ENCODE results near the gene DAND5. TPM values are rescaled to one million over a fixed set of nuclear protein-coding genes. Genes with fewer than 3 reads are reported as not detected.

Gene DAND5
- polyA plus RNA-seq, 1 donor (not counting 4 experiments of a cell fraction or from before 2014, with no cell fraction given), result not detected

DNA sequence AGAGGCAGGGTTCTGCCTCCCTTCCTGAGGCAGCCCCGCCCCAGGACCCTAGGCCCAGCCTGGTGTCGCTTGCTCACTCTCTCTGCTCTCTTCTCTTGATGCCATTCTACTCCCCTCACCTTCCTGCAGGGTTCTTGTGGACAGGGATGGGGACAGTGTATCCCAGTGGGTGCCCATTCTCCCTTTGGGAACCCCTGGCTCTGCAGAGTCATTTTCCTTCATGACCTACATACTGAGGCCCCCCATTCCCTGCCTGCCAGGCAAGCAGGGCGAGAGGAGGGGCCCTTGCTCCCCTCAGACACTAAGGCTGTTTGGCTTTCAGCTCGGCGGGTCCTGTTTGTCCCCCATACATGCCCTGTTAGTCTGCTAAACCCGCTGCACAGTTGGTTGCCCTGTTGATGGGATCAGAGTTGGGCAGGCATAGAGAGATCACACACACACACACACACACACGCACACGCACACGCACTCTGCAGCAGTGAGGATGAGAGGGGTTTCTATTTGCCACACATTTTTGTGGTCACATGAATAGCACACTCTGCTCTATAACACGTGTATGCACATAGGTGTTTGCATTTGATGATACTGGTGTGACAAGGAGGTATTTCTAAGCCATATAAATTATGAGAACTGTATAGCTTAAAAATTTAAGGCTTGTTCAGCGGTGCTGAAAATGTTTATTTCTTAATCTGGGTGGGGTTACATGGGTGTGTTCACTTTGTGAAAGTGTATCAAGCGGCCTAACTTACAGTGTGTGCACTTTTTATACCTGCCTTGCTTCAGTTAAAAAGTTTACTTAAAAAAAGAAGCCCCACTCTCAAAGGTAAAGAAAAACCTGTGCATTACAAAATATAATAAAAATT lies 46.2 kb downstream of the DAND5 start:
- DNase-seq (ENCODE audit: low read depth, low spot score), result no peak
- H3K9ac ChIP-seq (ENCODE audit: control insufficient read depth, extremely low read depth, insufficient read depth, low read length), result peak overlapping the region; percentile 92
- no peaks in the 10 kb centered on the region for H3K9me1 ChIP-seq (ENCODE audit: control insufficient read depth, extremely low read depth, insufficient read depth, low read length)
- peaks cover 7% of the 10 kb centered on the region for H3K27me3 ChIP-seq (ENCODE audit: control insufficient read depth, extremely low read depth, insufficient read depth, low read length)
- no peak overlapping the region for H2AFZ ChIP-seq (ENCODE audit: control insufficient read depth, low read length)
- FAIRE-seq, result peak; percentile 78
- TF ChIP-seq CTCF (optimal IDR thresholded peaks at IDR 0.05 in 1 of 3, IDR thresholded peaks at IDR 0.05 in 1 of 3, conservative IDR thresholded peaks at IDR 0.05 in 1 of 3; ENCODE audit: extremely low read depth in 1 of 3, insufficient read depth in 2 of 3, low read length in 3 of 3) (no peak), EZH2 (IDR thresholded peaks at IDR 0.05; ENCODE audit: low read length) (no peak)
- no peaks in the 10 kb centered on the region for H3K36me3 ChIP-seq (ENCODE audit: control insufficient read depth in 2 of 2, extremely low read depth in 1 of 2, insufficient read depth in 2 of 2, low read length in 2 of 2)
- H3K4me3 ChIP-seq (ENCODE audit: control insufficient read depth in 2 of 3, extremely low read depth in 1 of 3, insufficient read depth in 2 of 3, low read depth in 1 of 3, low read length in 3 of 3), result peak overlapping the region in 2 of 3 experiments; percentile 60 to 74
- H3K27ac ChIP-seq (ENCODE audit: control insufficient read depth, insufficient read depth, low read length), result peak overlapping the region; percentile 95
- peaks cover 85% of the 10 kb centered on the region for H3K79me2 ChIP-seq (ENCODE audit: control insufficient read depth, insufficient read depth, low read length)
- no peaks in the 10 kb centered on the region for H3K9me3 ChIP-seq (ENCODE audit: control insufficient read depth, low read depth, low read length)
- peaks cover 82% of the 10 kb centered on the region for H3K4me1 ChIP-seq (ENCODE audit: control insufficient read depth, extremely low read depth, insufficient read depth, low read length)
- H4K20me1 ChIP-seq (ENCODE audit: control insufficient read depth, extremely low read depth, insufficient read depth, low read length), result no peaks in the 10 kb centered on the region
- peak overlapping the region; percentile 86 for H3K4me2 ChIP-seq (ENCODE audit: control insufficient read depth, extremely low read depth, insufficient read depth, low read depth, low read length)
- dilution Hi-C loops (cut with MboI; ENCODE audit: extremely low pct_ligation_motif_present, low sequenced_read_pairs), result no loop called here

GRCh38 chr19:13016245-13016627 lies 46.9 kb downstream of the DAND5 start:
- Histone ChIP-seq H3K27me3 (ENCODE audit: control insufficient read depth, extremely low read depth, insufficient read depth, low read length) (peaks cover 7% of the 10 kb centered on the region), H3K9me1 (ENCODE audit: control insufficient read depth, extremely low read depth, insufficient read depth, low read length) (no peaks in the 10 kb centered on the region), H3K4me1 (ENCODE audit: control insufficient read depth, extremely low read depth, insufficient read depth, low read length) (peaks cover 82% of the 10 kb centered on the region), H3K36me3 (ENCODE audit: control insufficient read depth in 2 of 2, extremely low read depth in 1 of 2, insufficient read depth in 2 of 2, low read length in 2 of 2) (no peaks in the 10 kb centered on the region), H2AFZ (ENCODE audit: control insufficient read depth, low read length) (no peak overlapping the region), H3K4me3 (ENCODE audit: control insufficient read depth in 2 of 3, extremely low read depth in 1 of 3, insufficient read depth in 2 of 3, low read depth in 1 of 3, low read length in 3 of 3) (peak overlapping the region in 2 of 3 experiments; percentile 72 to 74), H3K9ac (ENCODE audit: control insufficient read depth, extremely low read depth, insufficient read depth, low read length) (peak overlapping the region; percentile 78), H3K79me2 (ENCODE audit: control insufficient read depth, insufficient read depth, low read length) (peaks cover 86% of the 10 kb centered on the region), H3K4me2 (ENCODE audit: control insufficient read depth, extremely low read depth, insufficient read depth, low read depth, low read length) (peak overlapping the region; percentile 86), H3K27ac (ENCODE audit: control insufficient read depth, insufficient read depth, low read length) (peak overlapping the region; percentile 95), H3K9me3 (ENCODE audit: control insufficient read depth, low read depth, low read length) (no peaks in the 10 kb centered on the region), H4K20me1 (ENCODE audit: control insufficient read depth, extremely low read depth, insufficient read depth, low read length) (no peaks in the 10 kb centered on the region)
- DNase-seq (ENCODE audit: low read depth, low spot score) (no peak), FAIRE-seq (no peak)
- TF ChIP-seq EZH2 (IDR thresholded peaks at IDR 0.05; ENCODE audit: low read length) (no peak), CTCF (optimal IDR thresholded peaks at IDR 0.05 in 1 of 3, IDR thresholded peaks at IDR 0.05 in 1 of 3, conservative IDR thresholded peaks at IDR 0.05 in 1 of 3; ENCODE audit: extremely low read depth in 1 of 3, insufficient read depth in 2 of 3, low read length in 3 of 3) (no peak)
- dilution Hi-C loops (cut with MboI; ENCODE audit: extremely low pct_ligation_motif_present, low sequenced_read_pairs), result no loop called here
